CD4-positive, alpha-beta T cell treated with Interleukin-15 for 1 hour (primary cell): ENCODE measurements around the gene C5AR1.

Experiments used
- DNase-seq: peaks from one replicate; pipeline ENCODE4 v3.0.0-alpha.2; 2020

Gene C5AR1

GRCh38 chr19:47371261-47371660, 61.6 kb downstream of the C5AR1 start:
- DNase-seq = peak; percentile 42
